T47D (cell line): ENCODE measurements around the gene TMEM248.

Experiments used
- DNase-seq, 2 experiments: peaks; one replicate each; pipeline versions ENCODE4 v3.0.0 to v3.0.0-alpha.2; 2011 to 2012; ENCODE audit warnings: low read depth in 1 of 2, low spot score in 1 of 2
- JUND ChIP-seq: IDR thresholded peaks from 2 replicates; pipeline ENCODE4 v1.6.1; 2012; ENCODE audit warnings: low read depth
- in situ Hi-C: cut with HindIII; loops from 2 replicates; pipeline ENCODE4 v1.10.0; 2016; ENCODE audit warnings: low sequenced_read_pairs, low pct_unique_long_range_greater_than_20kb

Gene TMEM248

GRCh38 chr7:67006965-67007364, 85.9 kb downstream of the TMEM248 start:
- DNase-seq: peak in 1 of 2 experiments; percentile 10
- in situ Hi-C loops: no loop called here
- TF ChIP-seq JUND: no peak
